NCI-H2227 (cell line): ENCODE results near the gene OR51I2.

Experiments
- DNase-seq: peaks from one replicate; lab custom pipeline; 2025; ENCODE audit not compliant: unreplicated experiment; lab: John Stamatoyannopoulos, UW

Gene OR51I2

DNA sequence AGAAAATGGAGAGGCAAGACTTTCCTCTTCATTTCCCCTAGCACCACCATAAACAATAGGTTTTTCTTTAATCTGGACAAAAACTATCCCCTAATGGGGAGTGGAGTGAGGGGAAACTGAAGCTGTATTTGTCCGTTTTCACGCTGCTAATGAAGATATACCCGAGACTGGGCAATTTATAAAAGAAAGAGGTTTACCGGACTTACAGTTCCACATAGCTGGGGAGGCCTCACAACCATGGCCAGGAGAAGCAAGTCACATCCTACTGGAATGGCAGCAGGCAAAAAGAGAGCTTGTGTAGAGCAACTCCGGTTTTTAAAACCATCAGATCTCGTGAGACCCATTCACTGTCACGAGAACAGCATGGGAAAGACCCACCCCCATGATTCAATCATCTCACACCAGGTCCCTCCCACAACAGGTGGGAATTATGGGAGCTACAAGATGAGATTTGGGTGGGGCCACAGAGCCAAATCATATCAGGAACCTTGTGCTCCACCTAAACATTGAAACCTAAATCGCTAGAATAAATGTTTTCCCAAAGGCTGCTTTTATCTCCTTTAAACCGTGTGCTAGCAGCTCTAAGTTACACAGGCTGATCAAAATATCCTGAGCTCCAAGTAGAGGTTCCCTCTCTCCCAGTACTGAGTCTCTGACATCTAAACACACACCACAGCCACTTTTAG, 56.4 kb downstream of the OR51I2 start:
- no peak for DNase-seq
